Measurements from ENCODE around the gene UCK2.

Gene UCK2

DNA sequence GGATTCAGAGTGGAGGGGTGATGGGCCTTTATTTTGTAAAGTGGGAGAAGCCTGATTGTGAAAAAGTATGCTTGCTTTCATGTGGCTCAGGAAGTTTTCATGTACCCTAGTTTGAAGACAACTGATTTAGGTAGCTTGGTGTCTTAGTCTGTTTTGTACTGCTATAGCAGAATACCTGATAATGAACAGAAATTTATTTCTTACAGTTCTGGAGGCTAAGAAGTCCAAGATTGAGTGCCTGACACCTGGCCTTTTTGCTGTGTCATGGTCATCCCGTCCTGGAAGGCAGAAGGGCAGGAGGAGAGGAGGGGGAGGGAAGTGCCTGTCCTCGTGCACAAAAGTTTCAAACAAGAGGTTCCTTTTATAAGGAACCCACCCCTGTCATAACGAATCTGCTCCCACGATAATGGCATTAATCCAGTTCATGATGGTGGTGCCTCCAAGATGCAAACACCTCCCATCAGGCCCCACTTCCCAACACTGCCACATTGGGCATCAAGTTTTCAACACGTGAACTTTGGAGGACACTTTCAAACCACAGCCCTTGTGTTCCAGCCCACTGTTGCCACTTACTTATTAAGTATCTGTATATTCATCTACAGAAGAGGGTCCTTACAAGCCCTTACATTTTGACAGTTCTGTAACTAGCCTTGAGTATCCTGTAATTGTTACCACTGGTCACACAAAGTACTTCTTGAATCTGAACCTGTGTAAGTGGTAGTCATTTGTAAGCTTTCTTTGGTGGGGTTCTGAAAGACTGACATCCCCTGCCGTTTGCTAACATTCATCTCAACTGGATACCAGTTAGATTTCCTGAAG lies 9.5 kb downstream of the UCK2 start:
- DNase-seq = no peak

- DNase-seq = no peak
Measured at GRCh38 chr1:165837838-165838364, 10.5 kb downstream of the UCK2 start.

DNA sequence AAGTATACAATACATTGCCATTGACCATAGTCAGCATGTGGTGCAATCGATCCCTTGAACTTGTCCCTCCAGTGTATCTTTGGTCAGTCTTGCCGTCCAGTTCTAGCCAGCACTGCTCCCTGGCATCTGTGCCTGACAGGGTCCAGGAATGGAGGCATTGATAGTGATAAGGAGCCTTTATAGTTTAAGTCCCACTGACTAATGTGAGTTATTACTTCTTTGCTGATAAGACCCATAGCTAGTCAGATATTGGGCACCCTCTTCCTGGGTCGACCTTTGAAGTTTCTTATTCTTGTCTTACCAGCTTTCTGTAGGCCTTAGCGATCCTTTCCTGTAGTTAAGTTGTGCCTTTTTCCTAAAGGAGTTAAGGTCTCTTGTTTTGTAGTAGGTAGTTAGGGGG lies 13.0 kb downstream of the UCK2 start:
- DNase-seq = no peak

DNA sequence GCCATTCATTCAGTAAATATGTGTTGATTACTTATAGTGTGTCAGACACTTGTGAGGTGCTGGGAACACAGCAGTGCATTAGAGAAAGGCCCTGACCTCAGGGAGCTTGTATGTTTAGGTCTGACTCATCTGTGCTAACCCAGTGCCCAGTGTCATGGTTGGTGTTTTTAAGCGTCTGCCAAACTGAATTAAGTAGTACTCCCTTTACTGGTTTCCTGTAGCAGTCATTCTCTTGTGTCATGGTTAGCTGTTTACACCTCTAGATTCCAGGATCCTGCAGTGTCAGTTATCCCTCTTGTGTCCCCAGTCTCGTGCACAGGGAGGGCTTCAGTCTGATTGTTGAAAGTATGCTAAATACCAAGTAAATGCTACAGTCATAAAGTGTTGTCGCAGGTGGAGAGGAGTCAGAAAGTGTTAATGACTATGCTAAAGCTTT lies 14.2 kb downstream of the UCK2 start:
- no peak for DNase-seq

DNA sequence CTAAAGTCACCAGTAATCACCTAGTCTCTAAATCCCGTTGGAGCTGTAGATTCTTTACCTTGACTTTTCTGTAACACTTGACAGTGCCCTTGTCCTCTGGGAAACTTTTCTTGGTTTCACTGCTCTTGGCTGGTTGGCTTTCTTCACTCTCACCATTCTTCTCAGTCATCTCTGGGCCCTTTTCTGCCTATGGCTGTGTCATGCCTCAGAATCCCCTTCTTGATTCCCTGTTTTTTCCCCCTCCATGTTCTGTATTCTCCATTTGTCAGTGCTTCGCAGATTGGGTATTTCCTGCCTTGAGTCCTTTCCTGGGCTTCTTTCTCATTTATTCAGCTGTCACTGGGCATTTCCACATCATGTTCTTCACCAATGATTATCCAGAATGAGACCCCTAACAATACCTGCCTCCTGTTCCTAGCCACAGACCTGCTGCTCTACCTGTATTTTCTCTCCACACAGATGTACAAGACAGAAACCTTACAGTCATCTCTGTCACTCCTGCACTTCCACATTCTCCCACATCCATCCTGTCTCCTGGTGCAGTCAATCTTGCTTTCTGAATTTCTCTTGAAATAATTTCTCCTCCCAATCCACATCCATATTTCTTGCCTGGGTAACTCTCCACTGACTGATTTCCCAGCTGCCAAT lies 14.7 kb downstream of the UCK2 start:
- DNase-seq = no peak

GRCh38 chr1:165842671-165843129 lies 15.3 kb downstream of the UCK2 start:
- DNase-seq = no peak

DNA sequence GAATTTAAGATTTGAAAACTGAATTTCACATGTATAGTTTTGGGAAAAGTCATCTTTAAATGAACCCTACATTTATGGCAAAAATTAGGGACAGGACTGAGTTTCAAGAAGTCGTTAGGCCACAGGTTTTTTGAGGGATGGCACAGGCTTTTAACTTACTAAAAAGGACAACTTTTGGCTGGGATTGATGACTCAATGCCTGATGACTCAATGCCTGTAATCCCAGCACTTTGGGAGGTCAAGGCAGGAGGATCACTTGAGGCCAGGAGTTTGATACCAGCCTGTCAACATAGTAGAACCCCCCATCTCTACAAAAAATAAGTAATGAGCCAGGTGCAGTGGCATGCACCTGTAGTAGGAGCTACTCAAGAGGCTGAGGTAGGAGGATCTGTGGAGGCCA lies 15.9 kb downstream of the UCK2 start:
- no peak for DNase-seq

GRCh38 chr1:165844114-165844798 lies 16.8 kb downstream of the UCK2 start:
- DNase-seq = no peak

- DNase-seq = no peak
Measured at GRCh38 chr1:165844933-165845332, 17.5 kb downstream of the UCK2 start.

DNA sequence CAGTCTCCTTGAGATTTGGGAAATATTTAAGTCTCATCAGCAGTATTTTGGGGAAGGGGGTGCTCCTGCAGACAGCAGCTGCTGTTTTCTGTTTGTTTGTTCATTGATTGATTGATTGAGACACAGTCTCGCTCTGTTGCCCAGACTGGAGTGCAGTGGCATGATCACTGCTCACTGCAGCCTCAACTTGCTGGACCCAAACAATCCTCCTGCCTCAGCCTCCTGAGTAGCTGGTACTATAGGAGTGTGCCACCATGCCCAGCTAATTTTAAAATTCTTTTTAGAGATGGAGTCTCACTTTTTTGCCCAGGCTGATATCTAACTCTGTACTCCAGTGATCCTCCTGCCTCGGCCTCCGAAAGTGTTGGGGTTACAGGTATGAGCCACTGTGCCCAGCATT lies 18.2 kb downstream of the UCK2 start:
- no peak for DNase-seq

DNA sequence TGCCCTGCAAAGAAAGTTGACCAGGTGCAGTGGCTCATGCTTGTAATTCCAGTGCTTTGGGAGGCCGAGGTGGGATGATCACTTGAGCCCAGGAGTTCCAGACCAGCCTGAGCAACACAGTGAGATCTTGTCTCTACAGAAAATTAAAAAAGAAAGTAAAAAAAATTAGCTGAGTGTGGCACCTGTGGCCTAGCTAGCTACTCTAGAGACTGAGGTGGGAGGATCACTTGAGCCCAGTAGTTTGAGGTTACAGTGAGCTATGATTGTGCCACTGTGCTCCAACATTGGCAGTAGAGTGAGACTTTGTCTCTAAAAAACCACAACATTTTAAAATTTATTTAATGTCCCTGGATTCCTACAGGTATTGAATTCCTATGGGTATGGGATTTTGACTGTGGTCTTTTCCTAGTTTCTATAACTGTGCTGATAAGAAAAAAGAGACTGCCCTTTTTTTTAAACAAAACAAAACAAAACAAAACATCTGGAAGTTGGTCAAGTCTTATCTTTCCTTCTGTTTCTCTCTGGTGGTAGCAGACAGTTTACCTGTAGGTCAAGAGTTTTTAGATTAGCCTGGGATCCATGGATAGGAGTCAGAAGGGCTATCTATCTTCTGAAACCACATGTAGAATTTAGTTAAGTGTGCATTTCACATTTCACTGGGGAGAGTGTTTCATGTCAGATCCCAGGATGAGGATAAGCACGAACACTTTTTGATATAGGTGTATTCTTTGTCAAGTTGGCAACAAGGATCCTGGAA lies 18.8 kb downstream of the UCK2 start:
- no peak for DNase-seq

- no peak for DNase-seq
Measured at GRCh38 chr1:165847486-165847885, 20.1 kb downstream of the UCK2 start.

DNA sequence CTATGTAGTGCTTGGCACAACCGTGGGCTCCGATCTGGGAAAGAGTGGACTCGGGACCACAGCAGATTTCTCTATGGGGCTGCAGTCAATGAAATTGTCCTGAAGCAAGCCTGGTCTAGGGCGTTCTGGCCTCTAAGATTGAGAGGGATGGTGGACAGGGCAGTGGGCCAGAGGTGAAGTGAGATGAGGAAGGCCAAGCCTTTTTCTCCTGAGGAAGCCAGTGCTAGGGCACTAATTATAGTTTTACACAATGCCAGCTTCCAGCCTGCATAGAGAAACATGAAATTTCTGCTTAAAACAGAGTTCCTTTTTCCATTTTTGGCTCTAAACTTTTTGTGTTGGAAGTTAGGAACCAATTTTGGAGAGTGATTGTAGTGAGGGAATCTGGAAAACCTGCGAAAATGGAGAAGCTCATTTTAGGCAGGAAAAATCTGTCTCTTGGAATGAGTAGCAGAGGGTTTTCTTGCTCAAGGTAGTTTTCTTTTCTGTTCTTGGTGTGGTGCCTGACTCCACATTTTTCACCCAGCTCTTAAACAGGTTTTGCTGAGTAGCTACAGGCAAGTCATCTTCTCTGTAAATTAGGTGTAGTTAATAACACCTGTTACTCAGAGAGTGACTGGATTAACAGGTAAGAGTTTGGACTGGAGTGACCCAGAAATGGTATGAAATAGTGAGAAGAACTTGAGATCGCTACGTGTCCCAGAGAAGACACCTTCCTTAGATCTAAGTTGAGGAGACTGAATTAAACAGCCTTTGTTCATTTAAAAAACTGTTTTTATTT lies 22.1 kb downstream of the UCK2 start:
- DNase-seq = no peak

DNA sequence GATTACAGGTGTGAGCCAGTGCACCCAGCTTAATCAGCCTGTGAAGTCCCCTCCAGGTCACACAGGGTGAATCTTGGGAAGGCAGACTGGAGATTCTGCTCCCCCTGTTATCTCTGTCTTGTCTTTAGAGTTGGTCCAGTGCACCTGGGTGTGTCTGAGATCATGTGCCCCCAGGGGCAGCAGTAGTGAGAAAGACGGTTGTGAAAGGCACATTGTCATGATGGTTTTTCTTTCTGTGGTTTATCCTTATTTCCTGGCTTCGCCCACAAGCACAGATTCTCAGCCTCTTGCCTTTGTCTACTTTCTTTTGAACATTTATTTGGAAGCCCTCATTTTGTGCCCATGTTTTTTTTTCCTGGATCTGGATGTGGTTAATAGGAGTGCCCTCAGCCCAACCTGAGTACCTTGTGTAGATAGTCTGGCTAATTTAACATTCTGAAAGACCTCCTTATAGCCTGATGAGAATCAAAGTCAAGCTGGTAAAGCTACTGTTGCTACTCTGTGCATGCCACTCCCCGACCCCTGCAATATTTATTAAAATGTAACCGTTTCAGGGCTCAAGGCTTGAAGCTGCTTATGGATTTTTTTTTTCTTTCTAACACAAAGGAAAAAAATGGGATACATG lies 23.7 kb downstream of the UCK2 start:
- DNase-seq = no peak

DNA sequence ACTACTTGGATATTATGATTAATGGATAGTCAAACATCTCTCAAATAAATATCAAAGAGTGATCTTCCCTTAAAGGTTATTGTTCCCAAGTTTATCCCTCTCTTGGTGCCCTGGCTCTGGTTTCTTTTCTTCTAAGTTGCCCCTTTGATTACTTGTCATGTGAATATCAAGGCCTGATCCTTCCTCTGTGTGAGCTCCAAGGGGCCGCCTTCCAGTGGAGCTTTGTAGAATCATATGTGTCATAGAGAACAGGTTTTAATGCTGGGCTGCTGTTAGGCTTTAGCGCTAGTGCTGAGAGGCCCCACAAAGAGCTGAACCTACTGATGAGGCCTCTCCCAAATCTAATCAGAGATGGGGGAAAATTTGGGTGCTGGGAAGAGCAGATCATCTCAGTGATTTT lies 25.5 kb downstream of the UCK2 start:
- no peak for DNase-seq

GRCh38 chr1:165853528-165854075 lies 26.2 kb downstream of the UCK2 start:
- DNase-seq = no peak

- peak; percentile 87 for DNase-seq
Measured at GRCh38 chr1:165854101-165854845, 26.9 kb downstream of the UCK2 start.

- peak; percentile 40 for DNase-seq
Measured at GRCh38 chr1:165855010-165855838, 27.8 kb downstream of the UCK2 start.

GRCh38 chr1:165856021-165856420 lies 28.6 kb downstream of the UCK2 start:
- no peak for DNase-seq
